GM18909 (cell line): ENCODE results near the gene DNMT1.
"Not testable (repeated sequence)": the region's sequence is repeated elsewhere in the genome, so short reads cannot be mapped to it uniquely, and the experiment has no call there.

Experiments
- ATAC-seq: cut with Tn5 transposase; IDR thresholded peaks from one replicate; pipeline ENCODE4 v1.9.1; 2021; ENCODE audit warnings: mild to moderate bottlenecking; ENCODE audit not compliant: unreplicated experiment, poor library complexity

The DNMT1 gene

DNA sequence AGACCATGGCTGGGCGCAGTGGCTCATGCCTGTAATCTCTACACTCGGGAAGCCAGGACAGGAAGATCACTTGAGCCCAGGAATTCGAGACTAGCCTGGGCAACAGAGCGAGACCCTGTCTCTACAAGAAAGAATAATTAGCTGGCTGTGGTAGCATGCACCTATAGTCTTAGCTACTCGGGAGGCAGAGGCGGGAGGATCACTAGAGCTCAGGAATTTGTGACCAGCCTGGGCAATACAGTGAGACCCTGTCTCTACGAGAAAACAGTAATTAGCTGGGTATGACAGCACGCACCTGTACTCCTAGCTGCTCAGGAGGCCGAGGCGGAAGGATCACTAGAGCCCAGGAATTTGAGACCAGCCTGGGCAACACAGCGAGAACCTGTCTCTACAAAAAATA lies 7.4 kb downstream of the DNMT1 start:
- ATAC-seq: no peak

DNA sequence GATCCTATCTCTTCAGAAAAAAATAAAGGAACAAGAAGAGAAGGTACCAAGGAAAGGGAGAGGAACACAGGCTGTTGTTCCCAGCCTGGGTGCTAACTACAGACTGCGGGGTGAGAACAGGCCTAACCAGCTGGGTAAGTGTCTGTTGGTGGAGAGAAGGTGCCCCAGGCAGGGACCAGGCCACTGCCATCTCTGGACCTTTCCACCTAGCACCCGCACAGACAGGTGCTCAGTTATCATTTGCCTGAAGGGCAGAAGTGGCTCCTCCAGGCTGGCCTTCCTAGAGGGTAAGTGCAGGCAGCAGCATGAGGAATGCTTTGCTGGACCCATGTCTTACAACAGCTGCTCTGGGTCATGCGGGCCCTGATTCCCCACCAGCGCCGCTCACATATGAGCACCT lies 10.1 kb downstream of the DNMT1 start:
- no peak for ATAC-seq

DNA sequence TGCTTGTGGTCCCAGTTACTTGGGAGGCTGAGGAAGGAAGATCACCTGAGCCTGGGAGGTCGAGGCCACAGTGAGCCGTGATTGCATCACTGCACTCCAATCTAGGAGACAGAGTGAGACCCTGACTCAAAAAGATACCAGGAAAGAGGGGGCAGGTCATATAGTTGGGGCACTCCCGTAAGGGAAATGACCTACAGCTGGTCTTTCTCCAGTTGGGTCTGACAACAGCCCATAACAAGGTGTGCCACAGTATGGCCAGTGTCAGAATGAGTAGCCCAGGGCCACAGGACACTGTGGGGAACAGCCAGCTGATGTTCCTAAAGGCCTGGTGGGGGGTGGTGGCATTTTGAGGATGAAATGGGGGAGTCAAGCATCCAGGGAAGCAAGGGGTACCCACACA lies 10.8 kb downstream of the DNMT1 start:
- ATAC-seq: no peak

DNA sequence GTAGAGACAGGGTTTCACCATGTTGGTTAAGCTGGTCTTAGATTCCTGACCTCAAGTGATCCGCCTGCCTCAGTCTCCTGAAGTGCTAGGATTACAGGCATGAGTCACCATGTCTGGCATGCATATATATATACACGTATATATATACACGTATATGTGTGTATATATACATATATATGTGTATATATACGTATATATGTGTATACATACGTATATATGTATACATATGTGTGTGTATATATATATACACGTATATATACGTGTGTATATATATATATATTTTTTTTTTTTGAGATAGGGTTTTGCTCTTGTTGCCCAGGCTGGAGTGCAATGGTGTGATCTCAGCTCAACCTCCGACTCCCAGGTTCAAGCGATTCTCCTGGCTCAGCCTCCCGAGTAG lies 11.9 kb downstream of the DNMT1 start:
- ATAC-seq: no peak

DNA sequence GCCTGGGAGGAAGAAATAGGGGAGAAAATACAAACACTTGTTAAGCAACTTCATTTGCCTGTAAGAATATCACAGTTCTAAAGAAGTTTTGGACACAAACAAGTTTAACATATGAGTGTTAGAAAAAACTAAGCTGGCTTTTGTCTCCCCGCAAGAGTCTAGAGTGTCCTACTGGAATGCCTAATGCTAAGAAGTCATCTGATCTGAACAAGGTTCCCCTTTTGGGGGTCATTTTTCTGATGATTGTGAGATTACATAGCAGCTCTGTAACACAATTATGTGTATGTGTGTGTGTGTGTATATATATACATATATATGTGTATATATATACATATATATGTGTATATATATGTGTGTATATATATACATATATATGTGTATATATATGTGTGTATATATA lies 12.7 kb downstream of the DNMT1 start:
- no peak for ATAC-seq

DNA sequence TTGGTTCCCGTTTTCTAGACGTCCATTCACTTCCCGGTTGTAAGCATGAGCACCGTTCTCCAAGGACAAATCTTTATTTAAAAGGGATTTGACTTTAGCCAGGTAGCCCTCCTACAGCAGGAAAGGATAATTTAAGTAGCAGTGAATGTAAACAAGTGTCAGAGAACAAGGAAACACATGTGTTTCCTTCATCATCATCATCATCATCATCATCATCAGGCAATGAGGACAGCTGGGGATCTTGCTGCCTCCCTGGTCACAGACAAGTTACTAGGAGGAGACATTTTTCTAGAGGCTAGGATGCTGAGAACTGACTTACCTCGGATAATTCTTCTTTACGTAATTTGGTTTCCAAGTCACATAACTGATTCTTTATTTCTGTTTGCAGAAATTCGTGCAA lies 14.3 kb downstream of the DNMT1 start:
- ATAC-seq: no peak

DNA sequence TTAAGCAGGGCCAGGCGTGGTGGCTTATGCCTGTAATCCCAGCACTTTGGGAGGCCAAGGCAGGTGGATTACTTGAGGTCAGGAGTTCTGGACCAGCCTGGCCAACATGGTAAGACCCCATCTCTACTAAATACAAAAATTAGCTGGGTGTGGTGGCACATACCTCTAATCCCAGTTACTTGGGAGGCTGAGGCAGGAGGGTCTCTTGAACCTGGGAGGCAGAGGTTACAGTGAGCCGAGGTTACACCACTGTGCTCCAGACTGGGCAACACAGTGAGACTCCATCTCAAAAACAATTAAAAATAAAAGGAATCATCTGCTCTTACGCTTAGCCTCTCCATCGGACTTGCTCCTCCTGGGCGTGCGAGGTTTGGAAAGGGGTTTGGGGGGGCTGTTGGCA lies 14.7 kb downstream of the DNMT1 start:
- ATAC-seq: not testable (repeated sequence)

DNA sequence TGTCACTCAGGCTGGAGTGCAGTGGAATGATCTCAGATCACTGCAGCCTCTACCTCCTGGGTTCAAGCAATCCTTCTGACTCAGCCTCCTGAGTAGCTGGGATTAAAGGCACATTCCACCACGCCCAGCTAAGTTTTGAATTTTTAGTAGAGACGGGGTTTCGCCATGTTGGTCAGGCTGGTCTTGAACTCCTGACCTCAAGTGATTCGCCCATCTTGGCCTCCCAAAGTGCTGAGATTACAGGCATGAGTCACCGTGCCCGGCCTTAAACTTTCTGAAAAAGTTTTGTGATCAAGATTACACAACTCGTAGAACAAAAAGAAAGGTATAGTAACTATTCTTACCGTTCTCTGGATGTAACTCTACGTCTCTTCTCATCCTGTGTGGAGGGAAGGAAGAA lies 21.2 kb downstream of the DNMT1 start:
- no peak for ATAC-seq

DNA sequence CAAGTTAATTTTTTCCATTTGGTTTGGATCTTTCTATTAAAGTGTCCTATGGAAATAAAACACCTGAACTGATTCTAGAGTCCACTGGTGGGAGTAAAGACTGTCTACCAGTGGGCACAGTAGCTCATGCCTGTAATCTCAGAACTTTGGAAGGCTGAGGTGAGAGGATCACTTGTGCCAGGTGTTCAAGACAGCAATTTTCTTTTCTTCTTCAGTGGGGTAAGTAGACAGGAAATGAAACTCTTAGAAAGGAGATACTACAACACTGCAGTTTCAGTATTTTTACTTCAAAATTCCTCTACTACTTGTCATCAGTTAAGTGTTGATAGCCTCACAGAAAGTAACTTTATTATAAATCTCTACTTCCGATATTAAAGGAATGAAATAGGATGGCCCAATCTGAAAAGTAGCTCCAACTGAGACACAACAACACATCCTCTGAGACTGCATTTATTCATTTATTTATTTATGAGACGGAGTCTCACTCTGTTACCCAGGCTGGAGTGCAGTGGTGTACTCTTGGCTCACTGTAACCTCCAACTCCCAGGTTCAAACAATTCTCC lies 26.3 kb downstream of the DNMT1 start:
- ATAC-seq: no peak

DNA sequence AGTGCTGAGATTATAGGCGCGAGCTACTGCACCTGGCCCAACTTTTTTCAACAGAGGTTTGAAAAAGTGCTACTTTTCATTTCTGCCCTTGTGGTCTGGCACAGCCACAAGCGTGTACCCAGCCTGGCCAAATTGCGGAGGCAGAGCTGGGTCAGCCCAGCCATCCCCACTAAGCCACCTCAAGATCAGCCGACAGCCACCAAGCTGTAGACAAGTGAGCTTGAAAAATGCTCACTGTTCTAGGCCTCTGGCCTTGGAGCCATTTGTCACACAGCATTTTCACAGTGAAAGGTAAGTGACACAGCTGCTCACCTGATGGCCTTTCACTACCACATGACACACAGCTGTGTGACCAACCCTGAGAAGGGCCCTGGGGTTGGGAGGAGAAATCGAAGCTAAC lies 27.3 kb downstream of the DNMT1 start:
- ATAC-seq: no peak

DNA sequence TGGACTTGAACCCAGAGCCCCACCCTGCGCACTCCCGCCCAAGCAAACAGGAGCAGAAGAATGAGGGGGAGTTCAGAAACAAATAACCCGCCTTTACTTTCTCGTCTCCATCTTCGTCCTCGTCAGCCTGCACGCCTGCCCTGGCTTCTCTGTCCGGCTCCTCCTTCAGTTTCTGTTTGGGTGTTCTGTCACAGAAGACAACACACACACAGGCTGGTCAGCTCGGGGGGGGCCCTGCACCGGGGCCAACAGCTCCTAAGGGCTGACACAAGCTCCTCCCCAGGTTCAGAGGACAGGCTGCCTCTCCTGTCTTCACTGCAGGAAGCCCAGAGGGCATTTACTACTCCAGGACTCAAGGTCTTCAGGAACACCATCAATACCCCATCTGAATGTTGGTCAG lies 28.3 kb downstream of the DNMT1 start:
- not testable (repeated sequence) for ATAC-seq

DNA sequence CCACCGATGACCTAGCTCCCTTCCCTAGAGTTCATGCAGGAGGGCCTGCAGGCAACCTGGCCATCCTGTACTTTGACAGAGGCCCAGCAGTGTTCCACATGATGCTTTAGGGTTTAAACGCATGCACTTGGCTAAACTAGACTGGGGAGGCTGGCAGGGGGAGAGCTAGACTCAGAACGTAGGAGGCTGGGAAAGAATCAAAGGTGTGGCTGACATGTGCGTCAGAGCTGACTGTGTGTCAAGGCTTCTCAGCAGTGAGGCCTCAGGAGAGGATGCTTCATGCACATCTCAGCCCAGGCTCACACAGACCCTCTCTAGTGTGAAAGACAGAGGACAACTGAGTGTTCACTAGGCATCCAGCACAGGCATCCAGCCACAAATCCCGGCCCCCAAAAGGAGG lies 28.7 kb downstream of the DNMT1 start:
- no peak for ATAC-seq

DNA sequence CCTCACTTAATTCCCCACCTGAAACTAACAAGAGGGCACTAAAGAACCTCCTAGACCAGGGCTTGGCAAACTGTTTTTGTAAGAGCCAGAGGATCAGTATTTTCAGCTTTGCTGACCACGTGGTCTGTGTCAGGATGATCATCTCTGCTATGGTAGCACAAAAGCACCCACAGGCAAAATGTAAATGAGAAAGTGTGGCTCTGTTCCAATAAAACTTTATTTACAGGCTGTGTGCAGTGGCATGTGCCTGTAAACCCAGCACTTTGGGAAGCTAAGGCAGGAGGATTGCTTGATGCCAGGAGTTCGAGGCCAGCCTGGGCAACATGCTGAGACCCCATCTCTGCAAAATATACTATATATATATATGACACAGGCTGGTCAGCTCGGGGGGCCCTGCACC lies 31.2 kb downstream of the DNMT1 start:
- no peak for ATAC-seq

DNA sequence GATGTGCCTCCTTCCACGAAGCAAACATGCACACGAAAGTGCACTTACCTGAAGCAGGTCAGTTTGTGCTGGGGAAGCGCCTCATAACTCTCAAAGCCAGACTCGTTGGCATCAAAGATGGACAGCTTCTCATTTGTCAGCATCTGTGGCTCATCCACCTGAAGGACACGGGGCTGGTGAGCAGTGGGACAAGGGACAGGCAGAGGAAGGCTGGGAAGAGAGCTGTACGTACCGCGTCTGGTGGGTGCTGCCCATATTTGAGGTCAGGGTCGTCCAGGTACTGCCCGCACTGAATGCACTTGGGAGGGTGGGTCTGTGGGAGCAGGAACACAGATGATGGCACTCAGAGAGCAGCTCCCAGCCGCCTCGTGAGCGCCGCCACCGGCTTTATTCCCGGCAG lies 35.1 kb downstream of the DNMT1 start:
- no peak for ATAC-seq

DNA sequence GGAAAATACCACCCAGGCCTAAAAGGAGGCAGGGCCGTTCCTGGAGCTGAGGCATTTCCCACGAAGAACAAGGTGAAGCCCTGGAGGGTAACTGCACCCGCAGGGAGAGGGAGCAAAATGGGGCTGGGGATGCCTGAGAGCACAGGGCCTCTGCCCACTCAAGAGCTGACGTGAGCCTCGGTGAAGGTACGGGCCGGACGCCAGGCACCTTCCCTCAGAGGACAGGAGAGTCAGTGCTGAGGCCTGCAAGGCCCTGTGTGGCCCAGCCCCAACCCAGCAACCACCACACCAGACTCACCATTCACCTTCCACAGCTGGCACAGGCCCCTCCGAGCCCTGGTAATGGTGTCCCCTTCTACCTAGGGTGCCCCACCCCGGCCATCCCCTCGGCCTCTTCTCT lies 36.3 kb downstream of the DNMT1 start:
- ATAC-seq: no peak

DNA sequence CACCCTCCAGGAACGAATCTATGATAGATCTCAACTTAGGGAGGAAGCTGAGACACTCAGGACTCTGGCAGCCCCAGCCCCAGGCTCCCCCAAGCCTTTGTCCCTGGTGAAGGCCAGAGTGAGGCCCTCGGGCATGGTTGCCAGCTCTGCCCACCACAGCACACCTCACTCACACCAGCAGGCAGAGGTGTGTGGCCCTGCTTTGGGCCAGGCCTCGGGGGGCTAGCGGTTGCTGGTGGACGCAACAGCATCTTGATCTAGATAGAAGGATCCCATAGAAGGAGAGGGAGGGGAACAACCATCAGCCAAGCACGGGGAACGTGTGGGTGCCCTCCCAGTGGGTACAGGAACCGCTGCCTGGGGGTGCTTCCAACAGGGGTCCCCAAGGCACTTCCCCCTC lies 36.7 kb downstream of the DNMT1 start:
- no peak for ATAC-seq

DNA sequence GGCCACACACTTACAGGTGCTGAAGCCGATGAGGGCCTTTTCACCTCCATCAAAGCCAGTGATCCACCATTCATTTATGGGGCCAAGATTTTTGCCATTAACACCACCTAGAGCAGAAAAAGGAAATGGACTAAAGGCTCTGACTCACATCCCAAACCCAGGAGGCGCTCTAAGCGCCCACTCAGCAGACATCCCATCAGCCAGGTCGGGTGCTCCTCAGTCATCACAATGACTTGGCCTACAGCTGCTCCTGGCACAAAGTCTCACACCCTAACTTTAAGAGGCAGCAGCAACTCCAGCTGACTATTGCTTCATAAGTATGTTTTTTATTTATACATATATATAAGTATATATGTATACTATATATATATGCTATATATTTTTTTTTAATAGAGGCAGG lies 38.9 kb downstream of the DNMT1 start:
- ATAC-seq: no peak

DNA sequence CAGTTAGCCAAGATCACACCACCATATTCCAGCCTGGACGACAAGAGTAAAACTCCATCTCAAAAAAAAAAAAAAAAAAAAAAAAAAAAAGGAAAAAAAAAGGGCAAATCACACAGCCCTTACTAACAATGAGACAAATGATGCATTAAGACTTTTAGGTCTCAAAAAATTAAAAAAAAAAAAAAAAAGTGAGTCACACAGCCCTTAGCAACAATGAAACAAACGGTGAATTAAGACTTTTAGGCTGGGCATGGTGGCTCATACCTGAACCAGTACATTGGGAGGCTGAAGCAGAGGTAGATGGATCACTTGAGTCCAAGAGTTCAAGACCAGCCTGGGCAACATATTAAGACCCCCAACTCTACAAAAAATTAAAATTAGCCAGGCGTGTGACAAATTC lies 42.7 kb downstream of the DNMT1 start:
- no peak for ATAC-seq

DNA sequence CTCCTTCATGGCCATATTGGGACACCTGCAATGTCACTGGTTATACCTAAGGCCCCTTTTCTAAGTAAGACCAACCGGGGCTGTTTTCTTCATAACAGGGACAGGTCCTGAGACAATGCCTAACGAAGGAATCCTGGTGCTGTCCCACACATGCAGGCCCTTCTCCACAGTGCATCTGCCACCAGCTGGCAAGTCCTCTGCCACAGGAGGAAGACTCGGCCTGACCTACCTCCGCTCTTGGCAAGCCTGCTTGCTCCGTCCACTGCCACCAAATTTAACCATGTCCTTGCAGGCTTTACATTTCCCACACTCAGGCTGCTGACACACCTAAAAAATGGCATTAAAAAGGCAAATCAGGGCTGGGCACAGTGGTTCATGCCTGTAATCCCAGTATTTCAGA lies 43.2 kb downstream of the DNMT1 start:
- ATAC-seq: no peak

DNA sequence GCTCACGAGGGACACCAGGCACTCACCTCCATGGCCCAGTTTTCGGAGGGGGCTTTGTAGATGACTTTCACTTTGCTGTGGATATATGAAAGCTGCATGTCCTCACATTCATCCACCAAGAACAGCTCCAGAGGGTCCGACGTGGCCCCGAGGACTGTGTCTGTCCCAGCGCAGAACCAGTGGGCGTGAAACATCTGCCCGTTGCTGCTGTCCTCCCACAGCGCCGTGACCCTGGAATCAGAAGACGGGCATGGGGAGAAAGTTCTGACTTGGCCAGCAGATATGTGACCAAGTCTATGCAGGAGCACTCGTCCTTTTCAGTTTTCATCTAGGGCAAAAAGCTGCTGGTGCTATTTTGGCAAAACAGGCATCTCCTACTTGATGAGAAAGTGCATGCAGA lies 45.3 kb downstream of the DNMT1 start:
- ATAC-seq: no peak

DNA sequence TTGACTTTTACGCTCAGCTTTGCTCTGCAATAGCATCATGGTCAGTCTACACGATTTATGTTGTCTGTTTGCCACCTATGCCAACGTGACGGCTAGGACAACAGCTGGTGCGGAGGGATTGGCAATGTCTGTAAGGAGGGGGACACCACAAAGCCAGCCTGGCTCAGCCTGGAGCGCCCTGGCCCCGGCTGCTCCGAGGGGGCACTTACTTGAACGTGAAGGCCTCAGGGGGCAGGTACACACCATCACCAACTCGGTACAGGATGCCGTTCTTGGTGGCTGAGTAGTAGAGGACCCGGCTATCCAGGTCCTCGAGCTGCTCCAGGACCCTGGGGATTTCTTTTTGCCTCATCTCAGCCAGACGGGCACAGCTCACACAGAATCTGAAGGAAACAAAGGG lies 48.6 kb downstream of the DNMT1 start:
- no peak for ATAC-seq

DNA sequence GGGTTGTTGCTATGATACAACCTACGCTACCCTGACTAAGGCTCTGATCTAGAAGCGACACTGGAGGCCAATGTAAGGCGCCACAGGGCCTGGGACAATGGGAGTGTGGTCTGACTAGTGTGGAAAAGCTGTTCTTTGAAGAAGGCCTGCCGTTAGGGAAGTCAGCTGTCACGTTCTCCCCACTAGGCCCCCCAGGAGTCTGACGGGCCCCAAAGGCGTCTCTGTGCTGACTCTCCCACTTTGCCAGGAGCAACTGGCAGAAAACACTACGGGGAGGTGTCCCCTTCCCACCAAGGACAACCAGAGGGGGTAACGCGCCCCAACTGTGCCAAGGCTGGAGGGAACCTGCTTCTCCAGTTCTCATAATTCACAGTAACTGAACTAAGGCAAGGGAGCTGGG lies 49.7 kb downstream of the DNMT1 start:
- ATAC-seq: no peak

DNA sequence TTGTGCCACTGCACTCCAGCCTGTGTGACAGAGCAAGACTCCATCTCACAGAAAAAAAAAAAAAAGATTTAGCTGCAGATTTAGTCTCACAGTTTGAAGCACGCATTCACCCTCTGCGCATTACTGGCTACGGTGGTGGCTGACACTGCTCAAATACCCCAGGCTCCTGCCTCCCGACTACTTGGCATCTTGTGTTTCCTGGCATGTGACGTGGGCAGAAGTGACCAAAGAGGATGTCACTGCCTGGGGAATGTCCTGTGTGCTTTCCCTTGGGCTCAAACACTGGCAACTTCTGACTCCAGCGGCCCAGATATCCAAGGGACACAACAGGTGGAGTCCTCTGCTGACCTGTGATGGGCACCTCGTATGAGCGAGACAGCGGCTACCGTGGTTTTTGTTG lies 50.4 kb downstream of the DNMT1 start:
- ATAC-seq: no peak
